Gastrocnemius medialis (tissue), 4 donors: ENCODE data around the gene SYNGR1. TPM values are rescaled to one million over a fixed set of nuclear protein-coding genes. Genes with fewer than 3 reads are reported as not detected.
"Not testable (repeated sequence)": the region's sequence is repeated elsewhere in the genome, so short reads cannot be mapped to it uniquely, and the experiment has no call there.

Experiments
- ATAC-seq, 2 donors: fragments of 150-250 bp; one replicate each; pipeline ENCODE4 v1.9.1; 2016
- DNase-seq, 2 donors: peaks; one replicate each; pipeline ENCODE4 v3.0.0-alpha.2; 2019
- H3K27ac ChIP-seq, 4 donors: fragments of 200-600 bp; sonication (generic); 1 replicate in 1 of 4; 2 replicates in 3 of 4; pipeline ENCODE4 v1.5.1; 2016 to 2018; ENCODE audit warnings: mild to moderate bottlenecking in 2 of 4, moderate library complexity in 1 of 4
- H3K27me3 ChIP-seq, 3 donors: fragments of 200-600 bp; sonication (generic) in 2 of 3; 1 replicate in 1 of 3; 2 replicates in 2 of 3; pipeline versions ENCODE4 v1.5.1 to v1.6.0; 2016 to 2019; ENCODE audit warnings: mild to moderate bottlenecking in 1 of 3, moderate library complexity in 1 of 3
- H3K36me3 ChIP-seq, 2 donors: fragments of 200-600 bp; sonication (generic) in 1 of 2; one replicate each; pipeline ENCODE4 v1.5.1; 2017 to 2018
- H3K4me1 ChIP-seq, 2 donors: fragments of 200-600 bp; sonication (generic) in 1 of 2; one replicate each; pipeline ENCODE4 v1.5.1; 2016 to 2017; ENCODE audit warnings: mild to moderate bottlenecking in 2 of 2
- H3K4me3 ChIP-seq, 4 donors: fragments of 200-600 bp; sonication (generic) in 3 of 4; 1 replicate in 1 of 4; 2 replicates in 3 of 4; pipeline ENCODE4 v1.5.1; 2016 to 2019; ENCODE audit warnings: mild to moderate bottlenecking in 2 of 4
- H3K9me3 ChIP-seq, 3 donors: fragments of 200-600 bp; sonication (generic) in 2 of 3; 1 replicate in 1 of 3; 2 replicates in 2 of 3; pipeline ENCODE4 v1.5.1; 2016 to 2019
- POLR2A ChIP-seq, 2 donors: fragments of 450-650 bp; IDR thresholded peaks; one replicate each; pipeline ENCODE4 v1.6.1; 2017; ENCODE audit warnings: antibody characterized with exemption in 2 of 2, mild to moderate bottlenecking in 2 of 2, moderate library complexity in 2 of 2
- in situ Hi-C, 4 donors: fragments of 200-750 bp; cut with MboI; loops; one replicate each; pipeline versions ENCODE4 v1.15.0 to v1.8.0; 2017; ENCODE audit warnings: low sequenced_read_pairs in 4 of 4
- intact Hi-C: fragments of 100-400 bp; cut with DNase I; formaldehyde crosslinking; loops from one replicate; pipeline ENCODE4 v1.15.1; 2023; ENCODE audit warnings: low total_unique reads
- total RNA-seq, 4 donors: library from RNA; depleted of rRNA; stranded (reverse); fragments of >200 nt; gene quantifications; one replicate each; pipeline versions ENCODE4 v1.1.0 to v1.2.3, GENCODE V29; 2016
- TF ChIP-seq, protein P1 (sequence below), 5 experiments: fragments of 450-650 bp in 3 of 5; fragments of 200-600 bp in 2 of 5; sonication (generic) in 2 of 5; IDR thresholded peaks in 4 of 5; conservative IDR thresholded peaks in 1 of 5; 1 replicate in 4 of 5; 2 replicates in 1 of 5; pipeline ENCODE4 v1.5.1; 2016 to 2019; ENCODE audit warnings: antibody characterized with exemption in 5 of 5, mild to moderate bottlenecking in 3 of 5, moderate library complexity in 3 of 5

Gene SYNGR1
- total RNA-seq, 4 donors from 2014 or later = 2.8 to 17.2 (median 9.7) TPM

DNA sequence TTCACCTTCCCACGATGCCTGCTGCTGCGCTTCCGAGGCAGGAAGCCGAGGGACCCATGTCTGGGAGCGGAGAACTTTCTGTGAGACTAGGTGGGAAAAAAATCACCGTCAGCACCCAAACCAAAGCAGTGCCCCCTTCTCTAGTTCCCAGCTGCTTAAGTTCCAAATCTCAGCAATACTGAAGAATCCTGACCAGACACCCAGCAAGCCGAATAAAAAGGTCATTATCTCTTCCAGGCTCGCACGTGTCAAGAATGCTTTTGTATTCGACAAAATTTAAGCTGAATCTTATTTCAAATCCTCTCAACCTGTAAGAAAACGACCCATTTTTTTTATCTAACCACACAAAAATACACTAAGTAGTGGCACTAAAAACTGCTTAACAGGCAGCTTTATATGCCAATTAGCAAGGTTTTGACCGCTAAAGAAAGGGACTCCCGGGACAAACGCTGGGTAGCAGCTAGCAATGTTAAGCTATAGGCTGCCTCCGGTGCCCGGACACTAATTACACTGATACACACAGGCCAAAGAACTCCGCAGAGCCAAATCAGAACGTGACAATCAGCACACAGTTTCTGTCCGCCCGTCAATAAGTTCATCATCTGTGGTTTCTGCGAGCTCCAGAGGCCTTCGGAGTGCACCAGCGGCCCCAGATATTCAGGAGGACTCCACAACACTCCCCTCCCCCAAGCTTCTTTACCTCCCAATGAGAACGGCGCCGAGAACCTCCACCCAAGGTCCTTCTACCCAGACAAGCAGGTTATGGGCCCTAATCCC, 31.1 kb upstream of the SYNGR1 start:
- Histone ChIP-seq H3K36me3 (peaks cover 4 to 44% of the 10 kb centered on the region in 2 donors), H3K9me3 (no peaks in the 10 kb centered on the region), H3K27me3 (no peaks in the 10 kb centered on the region), H3K27ac (peak overlapping the region; percentile 86 to 98 (median 91)), H3K4me3 (peak overlapping the region; percentile 65 to 91 (median 84)), H3K4me1 (peaks cover 50 to 51% of the 10 kb centered on the region in 2 donors)
- intact Hi-C loops = loop anchor here (1.0 to 2.0 kb wide), 7 partner anchors 17 to 446 kb away; partner anchors contain the start of genes CBX6, CBX7, RPS19BP1 and SYNGR1
- TF ChIP-seq, protein P1, sequence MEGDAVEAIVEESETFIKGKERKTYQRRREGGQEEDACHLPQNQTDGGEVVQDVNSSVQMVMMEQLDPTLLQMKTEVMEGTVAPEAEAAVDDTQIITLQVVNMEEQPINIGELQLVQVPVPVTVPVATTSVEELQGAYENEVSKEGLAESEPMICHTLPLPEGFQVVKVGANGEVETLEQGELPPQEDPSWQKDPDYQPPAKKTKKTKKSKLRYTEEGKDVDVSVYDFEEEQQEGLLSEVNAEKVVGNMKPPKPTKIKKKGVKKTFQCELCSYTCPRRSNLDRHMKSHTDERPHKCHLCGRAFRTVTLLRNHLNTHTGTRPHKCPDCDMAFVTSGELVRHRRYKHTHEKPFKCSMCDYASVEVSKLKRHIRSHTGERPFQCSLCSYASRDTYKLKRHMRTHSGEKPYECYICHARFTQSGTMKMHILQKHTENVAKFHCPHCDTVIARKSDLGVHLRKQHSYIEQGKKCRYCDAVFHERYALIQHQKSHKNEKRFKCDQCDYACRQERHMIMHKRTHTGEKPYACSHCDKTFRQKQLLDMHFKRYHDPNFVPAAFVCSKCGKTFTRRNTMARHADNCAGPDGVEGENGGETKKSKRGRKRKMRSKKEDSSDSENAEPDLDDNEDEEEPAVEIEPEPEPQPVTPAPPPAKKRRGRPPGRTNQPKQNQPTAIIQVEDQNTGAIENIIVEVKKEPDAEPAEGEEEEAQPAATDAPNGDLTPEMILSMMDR (IDR thresholded peaks at IDR 0.05 in 4 of 5, conservative IDR thresholded peaks at IDR 0.05 in 1 of 5) = no peak
- peak; percentile 14 to 20 for ATAC-seq
- no peak for DNase-seq
- in situ Hi-C loops = loop anchor here in 2 of 4 donors (5.0 to 25.0 kb wide), 2 partner anchors 81 to 194 kb away; partner anchors contain the start of genes ATF4 (in 1 of the 2) and MIEF1 (in 1 of the 2)

DNA sequence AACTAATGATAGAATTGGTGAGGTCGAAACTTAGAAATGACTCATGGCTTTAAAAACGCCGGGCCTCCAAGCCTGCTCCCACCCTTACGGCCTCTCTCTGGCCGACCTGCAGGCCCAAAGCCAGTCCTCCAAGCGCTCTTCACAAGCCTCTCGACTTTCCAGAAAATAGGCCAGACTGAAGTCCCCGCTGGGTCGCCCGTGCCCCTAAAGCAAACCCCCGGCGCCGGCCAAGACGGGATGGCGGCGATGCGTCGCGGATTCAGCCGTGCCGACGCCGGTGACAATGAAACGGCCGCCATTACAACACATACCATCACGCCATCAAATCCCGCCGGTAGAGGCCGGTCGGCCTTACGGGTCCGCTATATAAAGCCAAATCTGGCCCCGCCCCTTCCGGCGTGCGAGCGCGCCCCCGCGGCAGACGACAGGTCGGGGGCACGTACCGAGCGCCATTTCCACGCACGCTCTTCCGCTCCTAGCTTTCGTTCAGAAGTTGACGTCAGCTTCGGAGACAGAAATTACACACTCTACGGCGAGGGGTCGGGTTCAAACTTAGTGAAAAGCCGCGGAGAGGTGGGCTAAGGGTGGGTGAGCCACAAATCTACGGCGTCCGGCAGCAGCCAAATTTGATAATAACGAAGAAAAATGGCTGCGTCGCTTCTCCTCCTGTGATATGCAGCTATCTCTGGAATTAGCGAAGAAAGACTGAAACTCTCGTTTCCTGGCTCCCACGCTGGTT, 30.3 kb upstream of the SYNGR1 start, which contains the start of gene RPL3:
Gene RPL3 (minus strand): TSS at position 340 of the 739 bp plus-strand sequence. CDS start 26 bp downstream, at position 314.
- intact Hi-C loops (loop anchor here (1.0 to 2.0 kb wide), 7 partner anchors 30 to 447 kb away; partner anchors contain the start of genes ATF4, CBX6, CBX7 and RPS19BP1), in situ Hi-C loops (loop anchor here in 2 of 4 donors (5.0 to 25.0 kb wide), 2 partner anchors 82 to 193 kb away; partner anchors contain the start of genes ATF4 (in 1 of the 2) and MIEF1 (in 1 of the 2))
- DNase-seq (peak; percentile 93 to 96), ATAC-seq (peak; percentile 84 to 87)
- H3K4me3 ChIP-seq = peak within 1 kb of the TSS; percentile 65 to 91 (median 84)
- TF ChIP-seq POLR2A (IDR thresholded peaks at IDR 0.05) = peak; percentile 94 to 96
- TF ChIP-seq, protein P1 (IDR thresholded peaks at IDR 0.05 in 4 of 5, conservative IDR thresholded peaks at IDR 0.05 in 1 of 5) = peak in 2 of 5 experiments; percentile 37 to 46
- peak within 1 kb of the TSS; percentile 86 to 98 (median 91) for H3K27ac ChIP-seq
- H3K27me3 ChIP-seq = no peaks in the 10 kb centered on the region
- H3K36me3 ChIP-seq = peaks cover 4 to 36% of the 10 kb centered on the region in 2 donors
- peaks cover 42 to 44% of the 10 kb centered on the region in 2 donors for H3K4me1 ChIP-seq
- no peaks in the 10 kb centered on the region for H3K9me3 ChIP-seq

DNA sequence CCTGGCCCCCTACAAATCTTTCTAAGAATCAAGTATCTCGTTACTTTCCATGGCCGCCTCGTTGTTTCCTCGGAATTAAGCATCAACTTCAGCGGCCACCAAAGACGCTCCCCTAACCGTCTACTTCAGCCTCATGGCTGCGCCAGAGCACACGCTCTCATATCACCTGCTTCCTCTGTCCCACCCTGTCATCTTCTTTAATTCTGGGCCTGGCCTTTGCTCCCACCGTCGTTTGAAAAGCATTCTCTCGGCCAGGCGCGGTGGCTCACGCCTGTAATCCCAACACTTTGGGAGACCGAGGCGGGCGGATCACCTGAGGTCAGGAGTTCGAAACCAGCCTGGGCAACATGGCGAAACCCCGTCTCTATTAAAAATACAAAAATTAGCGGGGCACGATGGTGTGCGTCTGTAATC, 29.2 kb upstream of the SYNGR1 start:
- not testable (repeated sequence) for H3K27me3 ChIP-seq, H3K9me3 ChIP-seq, DNase-seq, ATAC-seq
- Histone ChIP-seq H3K4me3 (peak overlapping the region; percentile 65 to 91 (median 78)), H3K36me3 (peaks cover 0 to 24% of the 10 kb centered on the region in 2 donors), H3K27ac (peak overlapping the region; percentile 86 to 98 (median 91)), H3K4me1 (peaks cover 31 to 32% of the 10 kb centered on the region in 2 donors)
- intact Hi-C loops = loop anchor here (2.0 kb wide), 1 partner anchor 200 kb away; the partner anchor contains the start of gene ATF4
- in situ Hi-C loops = loop anchor here in 1 of 4 donors (25.0 kb wide), 1 partner anchor 192 kb away; the partner anchor contains the start of genes ATF4 and MIEF1

DNA sequence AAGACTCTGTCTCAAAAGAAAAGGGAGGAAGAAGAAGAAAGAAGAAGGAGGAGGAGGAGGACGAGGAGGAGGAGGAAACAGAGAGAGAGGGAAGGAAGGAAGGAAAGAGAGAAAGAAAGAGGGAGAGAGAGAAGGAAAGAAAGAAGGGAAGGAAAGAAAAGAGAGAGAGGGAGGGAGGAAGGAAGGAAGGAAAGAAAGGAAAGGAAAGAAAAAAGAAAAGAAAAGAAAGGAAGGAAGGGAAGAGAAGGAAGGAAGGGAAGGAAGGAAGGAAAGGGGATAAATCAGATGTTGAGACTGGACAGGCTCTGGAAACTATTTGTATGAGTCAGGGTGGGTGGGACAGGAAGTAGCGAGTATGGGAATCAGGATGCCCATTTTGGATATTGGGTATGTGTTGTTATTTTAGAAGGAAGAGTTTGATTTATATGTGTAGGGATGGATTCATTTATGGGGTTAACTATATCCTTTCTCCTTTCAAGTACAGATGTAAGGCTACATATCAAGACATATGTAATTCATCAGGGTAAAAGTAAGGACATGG, 24.3 kb upstream of the SYNGR1 start:
- H3K9me3 ChIP-seq = no peaks in the 10 kb centered on the region
- TF ChIP-seq, protein P1 (IDR thresholded peaks at IDR 0.05 in 4 of 5, conservative IDR thresholded peaks at IDR 0.05 in 1 of 5) = no peak
- no peak for TF ChIP-seq POLR2A (IDR thresholded peaks at IDR 0.05)
- no peaks in the 10 kb centered on the region for H3K4me1 ChIP-seq
- intact Hi-C loops = no loop called here
- in situ Hi-C loops = no loop called here
- H3K27ac ChIP-seq = no peak overlapping the region
- DNase-seq (no peak), ATAC-seq (no peak)
- no peaks in the 10 kb centered on the region for H3K27me3 ChIP-seq
- no peak overlapping the region for H3K4me3 ChIP-seq
- H3K36me3 ChIP-seq = no peaks in the 10 kb centered on the region
